Epidermal melanocyte (primary cell): Measurements from ENCODE around the gene IL17REL.
A peak's percentile ranks its signal among the peaks of the same experiment; 100 is the strongest.

Experiments used
- DNase-seq: peaks from one replicate; pipeline ENCODE4 v3.0.0; 2011; ENCODE audit warnings: low spot score; ENCODE audit not compliant: insufficient read length

IL17REL gene

GRCh38 chr22:50027639-50028537 is 15.3 kb upstream of the IL17REL start:
- peak; percentile 93 for DNase-seq

- DNase-seq: no peak
Observed at GRCh38 chr22:50025993-50026392, 13.4 kb upstream of the IL17REL start.

DNA sequence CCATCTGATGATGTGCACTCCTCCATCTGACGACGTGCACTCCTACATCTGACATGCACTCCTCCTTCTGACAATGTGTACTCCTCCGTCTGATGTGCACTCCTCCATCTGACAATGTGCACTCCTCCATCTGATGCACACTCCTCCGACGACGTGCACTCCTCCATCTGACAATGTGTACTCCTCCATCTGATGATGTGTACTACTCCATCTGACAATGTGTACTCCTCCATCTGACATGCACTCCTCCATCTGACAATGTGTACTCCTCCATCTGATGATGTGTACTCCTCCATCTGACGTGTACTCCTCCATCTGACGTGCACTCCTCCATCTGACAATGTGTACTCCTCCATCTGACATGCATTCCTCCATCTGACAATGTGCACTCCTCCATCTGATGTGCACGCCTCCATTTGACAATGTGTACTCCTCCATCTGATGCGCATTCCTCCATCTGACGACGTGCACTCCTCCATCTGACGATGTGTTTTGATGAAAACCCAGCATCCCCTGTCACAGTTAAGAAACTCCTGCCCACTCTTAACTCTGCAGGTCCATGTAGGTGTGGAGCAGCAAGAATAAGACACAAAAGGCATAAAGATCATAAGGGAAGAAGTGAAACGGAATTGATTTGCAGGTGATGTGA is 9.7 kb upstream of the IL17REL start:
- no peak for DNase-seq

GRCh38 chr22:50020606-50021005 is 8.0 kb upstream of the IL17REL start:
- no peak for DNase-seq

- no peak for DNase-seq
Observed at GRCh38 chr22:50019316-50019715, 6.8 kb upstream of the IL17REL start.

DNA sequence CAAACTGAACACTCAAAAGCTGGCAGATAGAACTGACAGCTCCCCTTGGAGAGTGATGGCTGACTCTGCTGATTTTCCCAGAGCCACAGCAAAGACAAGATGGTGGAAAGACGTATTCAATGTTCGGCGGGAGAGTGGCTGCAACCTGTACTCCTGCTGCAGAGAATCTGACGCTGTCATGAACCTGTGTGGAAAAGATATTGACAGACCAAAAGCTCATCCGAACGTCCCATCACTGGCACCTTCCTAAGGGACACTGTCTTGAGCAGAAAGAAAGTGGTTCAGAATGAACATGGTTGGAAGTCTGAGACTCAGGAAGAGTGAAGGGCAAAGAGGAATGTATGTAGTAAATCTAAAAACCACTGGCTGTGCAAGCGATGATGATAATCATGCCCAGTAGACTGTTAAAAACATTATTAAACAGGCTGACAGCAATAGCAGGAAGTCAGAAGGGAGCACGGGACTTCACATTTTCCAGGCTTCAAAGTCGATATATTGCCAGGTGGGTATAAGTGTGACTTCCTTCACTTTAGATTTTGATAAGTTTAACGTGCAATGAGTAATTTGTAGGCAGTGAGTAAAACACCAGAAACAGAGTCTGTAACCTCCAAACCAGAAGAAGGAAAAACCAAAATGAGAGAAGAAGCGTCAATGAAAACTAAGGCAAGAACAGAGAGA is 6.2 kb upstream of the IL17REL start:
- DNase-seq: no peak

DNA sequence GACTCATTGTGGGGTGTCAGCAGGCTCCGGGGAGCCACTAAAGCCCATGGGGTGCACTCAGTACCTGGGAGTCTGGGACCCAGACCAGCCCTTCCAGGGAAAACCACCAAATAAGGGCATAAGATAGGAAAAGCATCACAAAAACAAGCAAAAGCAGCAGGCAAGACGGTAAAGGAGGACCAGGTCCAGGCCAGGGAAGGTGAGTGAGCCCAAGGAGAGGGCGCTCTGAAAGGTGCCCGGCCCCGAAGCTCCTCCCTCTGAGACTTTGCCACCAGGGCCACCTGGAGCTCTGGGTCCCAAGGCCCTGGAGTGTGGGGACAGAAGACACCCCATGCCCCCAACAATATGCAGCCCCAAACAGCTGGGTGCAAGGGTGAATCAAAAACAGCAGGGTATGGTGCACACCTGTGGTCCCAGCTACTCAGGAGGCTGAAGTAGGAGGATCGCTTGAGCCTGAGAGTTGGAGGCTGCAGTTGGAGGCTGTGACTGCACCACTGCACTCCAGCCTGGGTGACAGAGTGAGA is 5.2 kb upstream of the IL17REL start:
- no peak for DNase-seq

DNA sequence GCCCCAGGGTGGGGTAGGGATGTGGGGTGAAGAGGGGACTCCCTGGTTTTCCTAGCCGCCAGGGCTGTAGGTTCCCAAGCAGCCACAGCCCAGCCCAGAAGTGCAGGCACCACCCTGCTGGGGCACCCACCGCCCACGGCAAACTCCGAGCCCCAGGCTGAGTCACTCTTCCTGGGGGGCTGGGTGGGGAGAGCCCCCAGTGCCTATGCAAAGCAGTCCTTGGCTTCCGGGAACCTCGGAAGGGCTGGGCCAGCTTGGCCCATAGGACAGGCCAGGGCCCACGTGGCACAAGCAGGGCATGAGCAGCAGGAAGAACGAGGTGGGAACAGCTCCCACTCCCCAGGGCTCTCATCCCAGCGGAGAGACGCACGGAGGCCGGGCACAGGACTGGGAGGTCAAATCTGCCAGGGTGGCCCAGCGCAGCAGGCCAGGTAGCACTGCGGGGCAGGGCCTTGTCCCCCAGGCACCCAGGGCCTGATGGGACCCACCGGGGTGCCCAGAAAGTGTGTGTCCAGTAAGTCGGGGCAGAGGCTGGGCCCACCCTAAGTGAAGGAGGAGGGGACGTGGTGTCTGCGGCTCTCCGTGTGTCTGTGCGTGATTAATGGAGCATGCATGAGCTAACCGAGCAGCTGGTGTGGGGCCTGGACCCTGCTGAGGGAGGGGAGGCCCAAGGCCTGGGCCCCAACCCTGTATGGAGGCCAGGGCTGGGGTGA is 4.6 kb upstream of the IL17REL start:
- DNase-seq: no peak

DNA sequence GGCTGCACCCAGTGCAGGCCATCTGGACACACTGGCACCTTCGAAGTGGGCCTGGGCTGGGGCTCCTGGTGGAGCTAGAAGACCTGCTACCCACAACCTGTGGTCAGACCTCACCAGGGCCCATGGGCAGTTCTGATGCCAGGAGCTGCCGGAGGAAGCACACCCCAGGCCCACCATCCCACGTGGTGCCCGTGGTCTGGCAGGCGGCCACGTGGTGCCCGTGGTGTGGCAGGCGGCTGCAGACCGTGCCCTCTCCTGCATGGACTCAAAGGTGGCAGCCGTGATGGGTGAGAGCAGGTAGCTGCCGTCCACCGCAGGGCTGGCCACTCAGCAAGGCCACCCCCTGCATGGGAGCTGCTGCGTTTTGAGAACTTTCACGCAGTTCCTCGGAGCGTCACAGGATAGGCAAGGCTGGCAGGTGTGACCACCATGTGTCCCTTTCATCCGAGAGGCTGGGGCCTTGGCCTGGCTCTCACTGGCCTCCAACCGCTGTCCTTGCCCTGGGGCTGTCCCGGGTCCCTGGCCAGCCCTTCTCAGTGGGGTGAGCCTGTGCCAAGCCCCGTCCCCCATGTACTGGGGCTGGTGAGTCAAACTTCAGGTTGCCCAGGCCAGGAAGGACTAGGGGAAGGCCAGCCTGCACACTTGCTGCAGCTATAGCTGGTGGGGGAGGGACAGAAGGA is 3.9 kb upstream of the IL17REL start:
- no peak for DNase-seq

DNA sequence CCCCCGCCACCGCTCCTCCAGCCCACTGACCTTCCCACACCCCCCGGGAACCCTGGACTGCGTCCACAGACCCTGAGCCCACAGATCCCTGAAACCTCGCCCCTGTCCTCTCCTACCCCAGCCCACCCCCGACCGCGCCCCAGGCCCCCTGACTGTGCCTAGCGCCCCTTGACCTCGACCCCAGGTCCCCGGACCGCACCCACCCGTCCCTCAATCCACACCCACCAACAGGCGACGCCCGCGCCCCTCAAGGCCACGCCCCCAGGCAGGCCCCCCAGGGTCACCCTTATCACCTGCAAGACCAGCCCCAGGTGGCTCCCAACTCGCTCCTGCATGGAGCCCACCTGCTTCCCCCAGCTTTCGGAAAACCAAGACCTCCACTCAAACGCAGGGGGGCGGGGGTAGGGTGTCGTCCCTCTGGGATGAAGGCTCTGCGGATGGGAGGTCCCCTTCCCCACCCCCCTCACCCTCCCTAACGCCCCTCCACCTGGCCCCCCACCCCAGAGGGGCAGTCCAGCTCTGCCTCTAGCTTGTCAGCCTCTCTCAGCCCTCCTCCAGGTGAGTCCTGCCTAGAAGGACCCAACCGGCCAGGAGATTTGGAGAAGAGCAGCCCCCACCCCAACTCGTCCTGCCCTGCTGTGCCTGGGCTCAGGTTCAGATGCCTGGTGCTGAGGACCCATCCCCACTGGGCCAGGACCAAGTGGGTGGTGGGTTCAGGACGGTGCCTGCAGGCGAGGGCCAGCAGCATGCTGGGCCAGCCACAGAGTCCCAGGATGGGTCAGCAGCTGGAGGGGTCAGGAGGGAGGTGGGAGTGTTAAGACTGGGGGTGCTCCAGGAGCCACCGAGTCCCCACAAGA is 3.1 kb upstream of the IL17REL start:
- DNase-seq: no peak

DNA sequence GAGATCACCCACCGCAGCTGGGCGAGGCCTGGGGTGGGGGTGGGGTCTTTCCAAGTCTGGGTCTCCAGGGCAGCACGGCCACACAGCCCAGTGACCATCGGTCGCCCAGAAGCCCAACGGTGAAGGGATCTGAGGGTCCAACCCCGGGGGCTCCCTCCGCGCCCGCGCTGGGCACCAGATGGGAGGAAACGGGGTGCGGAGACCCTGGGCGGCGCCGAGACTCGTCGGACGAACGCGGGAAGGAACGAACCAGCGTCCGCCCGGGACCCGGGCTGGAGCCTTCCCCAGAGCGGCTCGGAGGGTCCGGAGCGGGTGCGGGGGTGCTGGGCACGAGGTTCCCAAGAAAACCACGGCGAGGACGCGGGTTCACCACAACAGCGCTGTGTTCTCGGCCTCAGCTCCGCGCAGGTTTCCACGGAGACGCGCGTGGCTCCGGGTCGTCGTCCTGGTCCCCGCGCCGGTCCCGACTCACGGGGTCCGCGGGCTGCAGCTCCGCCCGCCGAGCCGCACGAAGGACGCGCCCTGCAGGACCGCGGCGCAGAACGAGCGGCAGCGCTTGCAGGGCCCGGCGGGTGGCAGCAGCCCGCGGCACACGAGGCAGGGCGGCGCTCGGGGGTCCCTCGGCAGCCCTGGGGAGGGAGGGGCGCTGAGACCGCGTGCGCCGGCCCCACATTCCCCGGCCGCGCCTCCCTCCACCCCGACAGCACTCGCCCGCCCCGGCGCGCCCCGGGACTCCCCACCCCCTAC is 2.3 kb upstream of the IL17REL start:
- no peak for DNase-seq

- no peak for DNase-seq
Observed at GRCh38 chr22:50014053-50014501, 1.5 kb upstream of the IL17REL start.

DNA sequence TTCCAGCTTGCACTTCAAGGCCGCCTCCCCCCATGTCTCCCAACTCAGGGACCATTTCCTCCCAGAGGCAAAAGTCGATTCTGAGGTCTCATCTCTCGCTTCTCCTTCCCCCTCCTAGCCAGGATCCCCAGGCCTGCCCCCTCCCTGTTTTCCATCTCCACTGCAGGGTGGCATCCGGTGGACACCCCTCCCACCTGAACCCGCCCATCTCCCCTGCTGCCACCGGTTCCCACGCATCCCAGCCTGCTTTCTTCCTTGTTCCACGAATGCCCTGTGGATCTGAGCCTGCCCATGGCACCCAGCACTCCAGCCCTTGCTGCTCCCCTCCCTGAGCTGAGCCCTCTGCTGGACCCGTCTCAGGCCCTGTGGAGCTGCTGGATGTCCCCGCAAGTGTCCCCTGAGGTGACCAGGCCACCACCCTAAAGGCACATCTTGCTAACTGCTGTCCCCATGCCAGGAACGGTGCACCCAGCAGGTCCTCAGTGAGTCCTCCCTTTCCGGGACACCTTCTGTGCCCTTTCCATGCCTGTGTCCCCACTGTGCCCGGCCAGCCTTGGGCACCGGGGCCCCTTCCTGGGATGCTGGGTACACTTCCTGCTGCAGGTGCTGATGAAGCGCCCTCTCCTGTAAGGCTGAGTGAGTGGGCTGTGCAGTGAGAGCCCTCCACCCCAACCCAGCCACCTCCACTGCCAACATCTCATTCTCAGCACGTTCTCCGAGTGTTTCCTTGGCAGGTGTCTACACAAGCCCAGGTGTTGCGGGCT is 936 bp downstream of the IL17REL start:
- no peak for DNase-seq

DNA sequence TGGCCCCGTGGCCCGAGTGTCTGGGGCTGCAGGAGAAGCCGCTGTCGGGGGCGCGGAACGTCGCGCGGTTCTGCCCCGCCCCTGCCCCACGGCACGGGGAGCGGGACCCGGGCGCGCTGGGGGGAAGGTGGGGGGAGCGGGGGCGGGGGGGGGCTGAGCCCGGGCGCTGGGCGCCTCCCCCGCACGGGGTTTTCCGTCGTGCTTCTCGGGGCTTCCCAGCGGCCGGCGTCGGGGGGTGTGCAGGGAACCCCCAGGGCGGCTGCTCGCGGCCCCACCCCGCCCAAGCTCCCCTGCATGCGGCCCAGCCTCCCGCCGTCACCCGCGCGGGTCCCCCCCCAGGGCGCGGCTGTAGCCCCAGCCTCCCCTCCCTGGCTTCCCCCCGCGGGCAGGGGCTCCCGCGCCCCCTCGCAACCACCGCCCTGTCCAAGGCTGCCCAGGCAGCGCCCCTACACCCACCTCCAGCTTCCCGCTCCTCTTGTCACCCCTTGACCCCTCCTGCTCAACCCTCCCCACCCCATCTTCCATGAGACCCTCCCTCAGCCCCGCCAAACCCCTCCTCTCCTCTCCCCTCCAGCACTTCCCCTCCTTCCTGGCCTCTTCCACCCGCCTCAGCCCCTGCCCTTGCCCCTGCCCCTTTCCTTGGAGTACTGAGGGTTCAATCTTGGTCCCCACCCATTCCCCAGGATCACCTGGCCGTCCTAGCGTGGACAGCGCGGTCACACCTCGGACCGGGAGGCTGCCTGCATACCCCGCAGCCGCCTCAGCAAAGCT is 1.7 kb downstream of the IL17REL start:
- DNase-seq: no peak

DNA sequence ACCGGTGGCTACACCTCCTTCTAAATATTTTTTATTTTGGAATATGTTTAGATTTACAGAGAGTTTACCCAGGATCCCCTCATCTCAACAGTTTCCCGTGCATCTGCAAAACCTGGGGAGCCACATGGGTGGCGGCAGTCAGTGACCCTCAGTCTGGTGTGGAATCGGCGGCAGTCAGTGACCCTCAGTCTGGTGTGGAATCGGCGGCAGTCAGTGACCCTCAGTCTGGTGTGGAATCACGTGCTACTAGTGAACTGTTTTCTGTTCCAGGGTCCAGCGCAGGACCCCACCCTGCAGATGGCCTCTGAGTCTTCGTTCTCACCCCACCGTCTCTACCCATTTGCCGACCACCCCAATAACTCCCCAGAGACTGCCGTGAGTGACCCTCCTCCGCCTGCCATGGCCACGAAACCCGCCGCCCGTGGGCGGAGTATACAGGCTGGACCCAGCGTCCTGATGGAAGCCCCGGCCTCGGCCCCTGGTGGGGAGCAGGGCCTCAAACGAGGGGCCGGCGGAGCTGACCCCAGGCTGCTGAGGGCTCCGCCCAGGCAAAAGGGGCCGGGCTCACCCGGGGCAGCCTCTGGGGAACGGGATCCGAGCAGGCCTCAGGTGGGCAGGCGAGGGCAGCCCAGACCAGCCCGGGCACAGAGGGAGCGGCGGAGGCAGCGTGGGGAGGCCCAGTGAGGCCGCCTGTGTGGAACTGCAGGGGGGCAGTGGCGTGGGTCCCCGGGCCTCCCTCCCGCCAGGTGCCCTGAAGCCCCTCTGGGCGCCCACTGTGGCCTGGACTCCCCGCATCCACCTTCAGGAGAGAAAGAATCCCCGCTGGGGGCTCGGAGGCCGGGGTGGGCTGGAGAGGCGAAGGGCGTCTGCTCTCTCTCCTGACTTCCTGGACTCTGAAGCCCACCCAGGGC is 2.5 kb downstream of the IL17REL start:
- DNase-seq: no peak

GRCh38 chr22:50009251-50009650 is 3.3 kb downstream of the IL17REL start:
- DNase-seq: no peak
